SH-SY5Y (cell line): ENCODE data around the gene KITLG.

Experiments used
- GATA2 ChIP-seq: IDR thresholded peaks from 2 replicates; pipeline ENCODE4 v1.6.1; 2011; ENCODE audit warnings: mild to moderate bottlenecking, low read depth, low read length
- GATA3 ChIP-seq: IDR thresholded peaks from 2 replicates; pipeline ENCODE4 v1.6.1; 2011; ENCODE audit warnings: low read depth, mild to moderate bottlenecking, low read length, moderate library complexity

DNA sequence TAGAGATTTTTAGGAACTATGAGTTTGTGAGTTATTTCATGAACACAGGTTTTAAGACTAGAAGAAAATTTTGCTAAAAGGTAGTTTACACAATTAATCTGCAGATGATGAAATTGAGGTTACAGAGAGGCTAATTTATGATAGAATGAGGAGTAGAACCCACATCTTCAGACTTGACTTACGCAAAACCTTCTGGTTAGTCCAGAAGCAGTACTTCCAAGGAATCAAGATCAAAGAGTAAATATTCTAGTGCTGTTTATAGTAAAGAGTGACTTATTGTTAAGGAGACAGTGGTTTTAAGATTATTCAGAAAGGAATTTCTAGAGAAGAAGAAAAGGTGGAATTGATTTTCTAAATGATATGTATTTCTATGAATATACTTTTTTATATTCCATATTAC, 10.6 kb upstream of the KITLG start:
- TF ChIP-seq GATA2, result no peak
- TF ChIP-seq GATA3, result no peak
